Endodermal cell (in vitro differentiated cells): ENCODE measurements around the gene TBXA2R. TPM values are rescaled to one million over a fixed set of nuclear protein-coding genes. Genes with fewer than 3 reads are reported as not detected.

Source experiments
- DNase-seq: peaks from one replicate; pipeline ENCODE4 v3.0.0-alpha.2; 2017
- H3K27ac ChIP-seq: 2 replicates; pipeline ENCODE4 v1.5.1; 2013; ENCODE audit warnings: mild to moderate bottlenecking, low read depth, low read length, moderate library complexity
- H3K27me3 ChIP-seq: 2 replicates; pipeline ENCODE4 v1.6.1; 2013; ENCODE audit warnings: mild to moderate bottlenecking, low read length, moderate library complexity; ENCODE audit not compliant: insufficient read depth, control insufficient read depth, poor library complexity, severe bottlenecking
- H3K36me3 ChIP-seq: 2 replicates; pipeline ENCODE4 v1.7.0; 2013; ENCODE audit warnings: mild to moderate bottlenecking, low read length, moderate library complexity; ENCODE audit not compliant: control insufficient read depth, insufficient read depth
- H3K4me1 ChIP-seq: one replicate; pipeline ENCODE4 v1.7.0; 2013; ENCODE audit warnings: low read length; ENCODE audit not compliant: control insufficient read depth, insufficient read depth
- H3K4me3 ChIP-seq: 2 replicates; pipeline ENCODE4 v1.5.1; 2013; ENCODE audit warnings: mild to moderate bottlenecking, low read length, moderate library complexity
- H3K9ac ChIP-seq: 2 replicates; pipeline ENCODE4 v1.6.1; 2013; ENCODE audit warnings: mild to moderate bottlenecking, low read length, moderate library complexity; ENCODE audit not compliant: poor library complexity, severe bottlenecking; ENCODE audit errors: extremely low read depth
- H3K9me3 ChIP-seq: 2 replicates; pipeline ENCODE4 v1.6.1; 2013; ENCODE audit warnings: mild to moderate bottlenecking, low read length, moderate library complexity; ENCODE audit not compliant: control insufficient read depth
- H3K27ac Mint-ChIP-seq: 2 replicates; pipeline ENCODE4 v1.8.0; 2020; ENCODE audit warnings: mixed read lengths
- H3K27me3 Mint-ChIP-seq: 2 replicates; pipeline ENCODE4 v1.8.0; 2021; ENCODE audit warnings: mild to moderate bottlenecking, mixed read lengths; ENCODE audit not compliant: insufficient read depth
- H3K36me3 Mint-ChIP-seq: 2 replicates; pipeline ENCODE4 v1.8.0; 2020; ENCODE audit warnings: low read depth, mixed read lengths
- H3K4me1 Mint-ChIP-seq: 2 replicates; pipeline ENCODE4 v1.8.0; 2020; ENCODE audit warnings: mixed read lengths
- H3K4me3 Mint-ChIP-seq: 2 replicates; pipeline ENCODE4 v1.8.0; 2020; ENCODE audit warnings: mild to moderate bottlenecking, moderate library complexity, mixed read lengths
- H3K9me3 Mint-ChIP-seq: 2 replicates; pipeline ENCODE4 v1.8.0; 2020; ENCODE audit warnings: mild to moderate bottlenecking, mixed read lengths
- WGBS, 2 experiments: methylation state at CpG; one replicate each; pipeline versions ENCODE4 v1.1.5 to v1.1.7; 2013; ENCODE audit warnings: missing lambda C conversion rate in 2 of 2, mixed read lengths in 1 of 2; ENCODE audit not compliant: insufficient coverage in 1 of 2, insufficient read length in 1 of 2; 5-methylcytosine and 5-hydroxymethylcytosine counted together
- total RNA-seq, 2 donors: library from RNA; stranded (reverse); fragmentation: NEBNext Ultra II Directional in 1 of 2; extraction: Animal tissue kit (Norgen Biotek cat#: 25700) in 1 of 2; gene quantifications; 2 replicates in 1 of 2; 3 replicates in 1 of 2; pipeline ENCODE4 v1.2.1, GENCODE V29; 2021
- TF ChIP-seq, protein P1 (sequence below): fragments of 200-600 bp; sonication (generic); conservative IDR thresholded peaks from 2 replicates; pipeline ENCODE4 v1.5.0; 2021; ENCODE audit warnings: antibody characterized with exemption, mild to moderate bottlenecking

Gene TBXA2R
- total RNA-seq, 2 donors from 2014 or later, result 0.29 to 0.42 TPM

DNA sequence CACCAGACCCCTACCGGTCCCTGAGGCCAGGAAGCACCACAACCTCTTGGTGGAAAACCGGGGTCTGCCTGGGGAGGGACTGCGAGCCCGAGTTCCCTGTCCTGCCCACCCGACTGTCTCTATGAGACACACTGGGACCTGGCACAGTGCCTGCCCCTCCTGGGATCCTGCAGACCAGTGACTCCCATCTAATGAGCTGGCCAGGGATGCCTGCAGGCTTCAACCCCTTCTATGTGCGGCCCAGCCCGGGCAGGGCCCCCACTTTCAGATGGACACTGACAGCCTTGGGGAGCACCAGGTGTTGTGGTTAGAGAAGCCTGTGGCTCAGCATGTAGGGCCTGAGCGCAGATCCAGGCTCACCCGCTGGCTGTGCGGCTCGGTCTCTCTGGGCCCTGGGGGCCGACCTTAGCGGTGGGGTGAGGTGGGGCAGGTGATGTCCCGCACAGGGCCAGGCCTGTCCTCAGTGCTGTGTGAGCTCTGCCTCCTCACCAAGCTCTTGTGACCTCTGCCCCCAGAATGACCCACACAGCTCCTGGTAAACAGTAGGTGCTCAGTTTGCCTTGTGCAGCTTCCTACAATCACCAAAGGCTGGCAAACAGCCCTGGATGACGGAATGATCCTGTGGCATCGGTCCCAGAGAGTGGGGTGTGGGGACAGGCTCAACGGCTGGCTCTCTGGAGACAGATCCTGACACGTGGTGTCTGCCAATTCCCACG, 37.8 kb upstream of the TBXA2R start:
- H3K4me1 ChIP-seq, result no peaks in the 10 kb centered on the region
- TF ChIP-seq, protein P1, sequence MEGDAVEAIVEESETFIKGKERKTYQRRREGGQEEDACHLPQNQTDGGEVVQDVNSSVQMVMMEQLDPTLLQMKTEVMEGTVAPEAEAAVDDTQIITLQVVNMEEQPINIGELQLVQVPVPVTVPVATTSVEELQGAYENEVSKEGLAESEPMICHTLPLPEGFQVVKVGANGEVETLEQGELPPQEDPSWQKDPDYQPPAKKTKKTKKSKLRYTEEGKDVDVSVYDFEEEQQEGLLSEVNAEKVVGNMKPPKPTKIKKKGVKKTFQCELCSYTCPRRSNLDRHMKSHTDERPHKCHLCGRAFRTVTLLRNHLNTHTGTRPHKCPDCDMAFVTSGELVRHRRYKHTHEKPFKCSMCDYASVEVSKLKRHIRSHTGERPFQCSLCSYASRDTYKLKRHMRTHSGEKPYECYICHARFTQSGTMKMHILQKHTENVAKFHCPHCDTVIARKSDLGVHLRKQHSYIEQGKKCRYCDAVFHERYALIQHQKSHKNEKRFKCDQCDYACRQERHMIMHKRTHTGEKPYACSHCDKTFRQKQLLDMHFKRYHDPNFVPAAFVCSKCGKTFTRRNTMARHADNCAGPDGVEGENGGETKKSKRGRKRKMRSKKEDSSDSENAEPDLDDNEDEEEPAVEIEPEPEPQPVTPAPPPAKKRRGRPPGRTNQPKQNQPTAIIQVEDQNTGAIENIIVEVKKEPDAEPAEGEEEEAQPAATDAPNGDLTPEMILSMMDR, result no peak
- H3K4me3 ChIP-seq, result no peak overlapping the region
- 92 to 95% methylated on average over 12 to 19 of the region's 19 CpGs for WGBS, 2 experiments
- peaks cover 21% of the 10 kb centered on the region for H3K36me3 ChIP-seq
- DNase-seq, result no peak
- H3K27ac ChIP-seq, result no peak overlapping the region
- H3K9me3 ChIP-seq, result no peaks in the 10 kb centered on the region
- H3K36me3 Mint-ChIP-seq, result peaks cover 26% of the 10 kb centered on the region
- H3K9ac ChIP-seq, result no peak overlapping the region
- H3K9me3 Mint-ChIP-seq, result no peaks in the 10 kb centered on the region
- no peaks in the 10 kb centered on the region for H3K4me1 Mint-ChIP-seq
- H3K4me3 Mint-ChIP-seq, result no peak overlapping the region
- H3K27me3 ChIP-seq, result no peaks in the 10 kb centered on the region
- no peaks in the 10 kb centered on the region for H3K27me3 Mint-ChIP-seq
- no peak overlapping the region for H3K27ac Mint-ChIP-seq

DNA sequence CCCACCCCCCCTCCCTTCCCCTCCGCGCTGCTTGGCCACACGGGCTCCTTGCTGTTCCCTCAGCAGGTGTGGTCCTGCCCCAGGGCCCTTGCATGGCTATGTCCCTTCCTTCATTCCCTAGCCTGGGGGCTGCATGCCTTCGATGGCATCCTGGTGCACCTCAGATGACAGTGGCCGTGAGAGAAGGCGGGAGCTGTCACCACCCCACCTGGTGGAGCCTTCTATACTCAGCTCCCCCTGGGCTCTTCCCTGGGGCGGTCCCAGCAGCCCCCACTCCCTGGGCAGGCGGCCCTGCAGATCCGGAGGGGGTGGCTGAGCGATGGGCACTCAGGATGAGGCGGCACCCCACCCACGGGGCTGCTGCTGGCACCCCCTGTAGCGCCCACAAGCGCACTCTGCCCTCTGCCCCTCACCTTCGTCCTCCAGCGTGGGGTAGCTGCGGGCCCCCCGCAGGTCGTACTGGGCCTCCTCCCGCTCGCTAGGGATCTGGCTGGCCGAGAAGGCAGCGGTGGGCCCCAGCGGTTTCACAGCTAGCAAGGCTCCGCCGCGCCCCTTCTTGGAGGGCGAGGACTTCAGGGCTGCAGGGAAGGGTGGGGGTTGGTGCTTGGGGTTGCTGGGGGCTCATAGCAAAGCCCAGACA, 37.1 kb upstream of the TBXA2R start:
- Histone ChIP-seq H3K4me1 (no peaks in the 10 kb centered on the region), H3K9me3 (no peaks in the 10 kb centered on the region), H3K36me3 (peaks cover 22% of the 10 kb centered on the region), H3K27me3 (no peaks in the 10 kb centered on the region), H3K4me3 (no peak overlapping the region), H3K27ac (no peak overlapping the region), H3K9ac (no peak overlapping the region)
- H3K4me3 Mint-ChIP-seq, result no peak overlapping the region
- TF ChIP-seq, protein P1, result no peak
- no peaks in the 10 kb centered on the region for H3K27me3 Mint-ChIP-seq
- no peak overlapping the region for H3K27ac Mint-ChIP-seq
- H3K36me3 Mint-ChIP-seq, result peaks cover 30% of the 10 kb centered on the region
- 91 to 92% methylated on average over 8 to 26 of the region's 28 CpGs for WGBS, 2 experiments
- DNase-seq, result no peak
- H3K9me3 Mint-ChIP-seq, result no peaks in the 10 kb centered on the region
- H3K4me1 Mint-ChIP-seq, result no peaks in the 10 kb centered on the region

DNA sequence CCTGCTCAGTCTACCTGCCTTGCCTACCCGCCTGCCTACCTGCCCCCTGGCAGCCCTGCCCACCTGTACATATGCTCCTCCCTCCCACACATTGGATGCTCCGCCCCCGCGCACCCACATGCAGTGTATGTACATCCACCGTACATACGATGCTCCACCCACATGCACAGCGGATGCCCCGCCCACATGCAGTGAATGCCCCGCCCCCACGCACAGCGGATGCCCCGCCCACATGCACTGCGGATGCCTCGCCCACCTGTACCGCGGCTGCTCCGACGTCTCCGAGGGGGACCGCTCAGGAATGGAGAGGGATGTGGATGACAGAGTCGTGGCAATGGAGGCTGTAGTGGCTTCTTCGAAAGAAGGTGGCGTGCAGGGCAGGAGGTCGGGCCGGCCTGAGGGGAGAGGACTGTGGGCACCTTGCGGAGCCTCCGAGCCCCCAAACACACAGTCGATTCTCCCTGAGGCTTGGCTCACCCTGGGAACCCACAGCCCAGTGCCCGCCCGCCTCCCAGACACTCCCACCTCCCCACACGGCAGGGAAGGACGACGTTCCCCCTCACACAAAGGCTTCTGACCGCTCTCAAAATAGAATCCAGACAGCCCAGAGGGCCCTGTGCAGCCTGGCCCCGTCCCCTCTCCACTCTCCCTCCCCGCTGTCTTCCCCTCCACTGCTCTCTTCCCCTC, 36.5 kb upstream of the TBXA2R start:
- H3K4me3 Mint-ChIP-seq, result no peak overlapping the region
- peaks cover 22% of the 10 kb centered on the region for H3K36me3 ChIP-seq

More for the DNA sequence above, 36.5 kb upstream of the TBXA2R start:
- no peak overlapping the region for H3K27ac Mint-ChIP-seq
- H3K36me3 Mint-ChIP-seq, result peaks cover 35% of the 10 kb centered on the region
- no peaks in the 10 kb centered on the region for H3K27me3 Mint-ChIP-seq
- H3K4me1 ChIP-seq, result no peaks in the 10 kb centered on the region
- peak; percentile 87 for DNase-seq
- no peaks in the 10 kb centered on the region for H3K27me3 ChIP-seq
- no peak overlapping the region for H3K27ac ChIP-seq
- no peaks in the 10 kb centered on the region for H3K9me3 Mint-ChIP-seq
- H3K4me3 ChIP-seq, result no peak overlapping the region
- H3K4me1 Mint-ChIP-seq, result no peaks in the 10 kb centered on the region
- TF ChIP-seq, protein P1, result no peak
- H3K9ac ChIP-seq, result no peak overlapping the region
- 92 to 96% methylated on average over 25 to 34 of the region's 36 CpGs for whole genome bisulfite sequencing, 2 experiments
- no peaks in the 10 kb centered on the region for H3K9me3 ChIP-seq
